MM.1S (cell line): ENCODE data around the gene WDFY2.

Experiments used
- CTCF ChIP-seq: fragments of 300-600 bp; sonication (generic); IDR thresholded peaks from 2 replicates; pipeline ENCODE4 v1.5.1; 2016; ENCODE audit warnings: antibody characterized with exemption, low read length, mixed read lengths
- EZH2 ChIP-seq: fragments of 300-600 bp; sonication (generic); optimal IDR thresholded peaks from 2 replicates; pipeline ENCODE3; 2017; ENCODE audit warnings: low read depth, mild to moderate bottlenecking, antibody characterized with exemption, low read length, mixed read lengths
- EZH2phosphoT487 ChIP-seq: fragments of 300-600 bp; sonication (generic); IDR thresholded peaks from 2 replicates; pipeline ENCODE4 v1.6.1; 2018; ENCODE audit warnings: antibody characterized with exemption, low read length

DNA sequence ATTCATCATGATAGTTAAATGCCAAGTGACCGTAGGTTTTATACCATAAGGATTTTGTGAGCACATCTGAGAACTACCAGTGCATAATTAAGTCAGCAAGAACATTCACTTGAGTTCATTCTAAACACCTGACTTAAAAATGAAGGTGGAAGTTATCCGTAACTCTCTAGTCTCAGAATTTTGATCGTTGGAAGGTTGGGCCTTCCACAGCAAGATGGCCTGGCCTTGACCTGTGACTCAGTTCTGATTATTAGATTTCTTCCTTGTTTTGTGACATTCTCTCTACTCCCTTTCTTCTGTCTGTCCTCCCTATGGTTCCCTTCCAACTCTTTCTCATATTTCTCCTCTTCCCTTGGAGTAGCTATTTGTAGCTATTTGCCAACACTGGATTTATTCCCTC is 20.0 kb upstream of the WDFY2 start:
- TF ChIP-seq CTCF: no peak
- TF ChIP-seq EZH2: no peak
- TF ChIP-seq EZH2phosphoT487: no peak
